HG03095 (cell line): ENCODE measurements around the gene RTN4RL1.

Experiments
- ATAC-seq: cut with Tn5 transposase; IDR thresholded peaks from one replicate; pipeline ENCODE4 v1.9.1; 2021; ENCODE audit warnings: moderate library complexity; ENCODE audit not compliant: unreplicated experiment

Gene RTN4RL1, protein sequence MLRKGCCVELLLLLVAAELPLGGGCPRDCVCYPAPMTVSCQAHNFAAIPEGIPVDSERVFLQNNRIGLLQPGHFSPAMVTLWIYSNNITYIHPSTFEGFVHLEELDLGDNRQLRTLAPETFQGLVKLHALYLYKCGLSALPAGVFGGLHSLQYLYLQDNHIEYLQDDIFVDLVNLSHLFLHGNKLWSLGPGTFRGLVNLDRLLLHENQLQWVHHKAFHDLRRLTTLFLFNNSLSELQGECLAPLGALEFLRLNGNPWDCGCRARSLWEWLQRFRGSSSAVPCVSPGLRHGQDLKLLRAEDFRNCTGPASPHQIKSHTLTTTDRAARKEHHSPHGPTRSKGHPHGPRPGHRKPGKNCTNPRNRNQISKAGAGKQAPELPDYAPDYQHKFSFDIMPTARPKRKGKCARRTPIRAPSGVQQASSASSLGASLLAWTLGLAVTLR

GRCh38 chr17:2025220-2025621, at the start of gene RTN4RL1:
TSS of gene RTN4RL1 (minus strand) at chr17:2025334. CDS start at chr17:2024865, 469 bp downstream.
- ATAC-seq = no peak

GRCh38 chr17:2074919-2075318, 49.8 kb upstream of the RTN4RL1 start:
- ATAC-seq = no peak

- ATAC-seq = no peak
Observed at GRCh38 chr17:2071455-2072281, 46.5 kb upstream of the RTN4RL1 start.

GRCh38 chr17:2071024-2071385, 45.9 kb upstream of the RTN4RL1 start:
- no peak for ATAC-seq

- ATAC-seq = peak; percentile 55
Observed at GRCh38 chr17:2070241-2071023, 45.3 kb upstream of the RTN4RL1 start.

DNA sequence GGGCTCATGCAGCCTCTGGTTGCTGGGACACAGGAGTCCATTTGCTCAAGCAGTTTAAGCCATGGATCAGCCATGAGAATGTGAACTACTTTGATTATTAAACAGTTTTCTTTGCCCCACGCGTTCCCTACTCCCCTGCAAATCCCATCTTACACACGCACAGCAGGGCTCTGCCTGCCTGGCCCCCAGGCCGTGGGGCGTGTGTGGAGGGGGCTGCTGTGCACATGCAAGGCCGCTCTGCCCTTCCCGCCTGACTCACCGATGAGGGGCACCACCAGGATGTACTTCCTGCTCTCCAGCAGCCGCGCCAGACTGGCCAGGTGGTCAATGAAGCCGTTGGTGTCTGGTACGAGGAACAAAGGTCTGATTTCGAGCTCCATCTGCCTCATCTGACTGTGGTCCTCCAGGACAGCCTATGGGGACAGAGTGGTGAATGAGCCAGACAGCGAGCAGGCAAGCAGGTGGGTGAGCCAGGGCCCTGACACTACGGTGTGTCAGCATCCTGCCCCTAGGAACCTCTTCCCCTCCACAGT, 43.5 kb upstream of the RTN4RL1 start:
- no peak for ATAC-seq

DNA sequence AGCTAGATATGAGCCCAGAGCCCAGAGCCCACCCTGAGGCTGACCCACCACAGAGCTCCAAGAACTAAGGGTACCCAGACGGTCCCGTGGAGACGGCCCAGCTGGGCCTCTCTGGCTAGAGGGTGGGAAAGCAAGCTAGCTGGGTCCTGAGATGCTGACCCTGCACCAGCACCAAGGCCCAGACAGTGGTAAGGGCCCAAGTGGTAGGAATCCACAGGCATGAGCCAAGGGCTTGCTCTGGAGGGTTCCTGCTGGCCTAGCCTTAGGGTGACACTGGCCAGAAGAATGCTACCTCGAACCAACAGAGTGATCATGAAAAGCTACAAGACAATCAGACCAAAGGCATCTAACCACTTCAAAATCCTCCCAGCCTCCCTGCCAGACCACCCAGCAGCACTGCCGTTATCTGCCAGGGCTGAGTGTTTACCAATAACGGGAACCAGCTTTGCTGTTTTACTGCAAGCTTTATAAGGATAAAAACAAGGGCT, 42.9 kb upstream of the RTN4RL1 start:
- ATAC-seq = no peak

GRCh38 chr17:2067608-2068024, 42.5 kb upstream of the RTN4RL1 start:
- no peak for ATAC-seq

GRCh38 chr17:2067048-2067561, 42.0 kb upstream of the RTN4RL1 start:
- no peak for ATAC-seq

- ATAC-seq = no peak
Observed at GRCh38 chr17:2065949-2066400, 40.8 kb upstream of the RTN4RL1 start.

DNA sequence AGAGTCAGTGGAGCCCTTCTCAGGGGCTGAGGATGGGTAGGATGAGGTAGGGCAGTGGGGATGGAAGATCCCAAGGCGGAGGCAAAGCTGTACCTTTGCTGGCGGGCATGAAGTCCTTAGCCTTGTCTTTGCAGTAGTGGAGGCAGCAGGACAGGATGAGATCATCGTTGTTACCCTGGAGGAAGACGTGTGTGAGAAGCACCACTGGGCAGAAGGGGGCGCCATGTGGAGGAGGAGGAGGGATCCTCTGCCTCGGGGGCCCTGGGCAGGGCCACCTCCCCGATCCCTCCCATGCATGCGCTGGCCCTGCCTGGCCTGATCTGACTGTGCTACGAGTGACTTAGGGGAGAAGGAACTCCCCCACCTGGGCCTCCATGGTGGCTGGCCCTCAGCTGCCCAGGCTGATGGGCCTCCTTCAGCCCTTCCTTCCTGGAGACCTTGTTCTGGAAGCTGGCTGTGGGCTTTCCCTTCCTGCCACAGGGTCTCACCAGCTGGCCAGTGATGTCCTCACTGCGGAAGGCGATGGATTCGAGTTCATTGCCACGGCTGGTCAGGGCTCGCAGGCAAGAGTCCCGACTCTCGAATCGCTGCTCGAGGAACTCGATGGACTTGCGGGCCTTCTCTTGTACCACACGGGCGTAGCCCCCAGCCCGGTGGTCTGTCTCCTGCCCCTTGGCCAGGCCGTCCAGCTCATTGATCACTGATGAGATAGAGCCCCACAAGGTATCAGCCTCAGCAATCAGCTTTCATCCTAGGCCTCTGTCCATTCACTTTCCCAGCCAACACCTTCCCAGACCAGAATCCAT, 40.0 kb upstream of the RTN4RL1 start:
- ATAC-seq = no peak

DNA sequence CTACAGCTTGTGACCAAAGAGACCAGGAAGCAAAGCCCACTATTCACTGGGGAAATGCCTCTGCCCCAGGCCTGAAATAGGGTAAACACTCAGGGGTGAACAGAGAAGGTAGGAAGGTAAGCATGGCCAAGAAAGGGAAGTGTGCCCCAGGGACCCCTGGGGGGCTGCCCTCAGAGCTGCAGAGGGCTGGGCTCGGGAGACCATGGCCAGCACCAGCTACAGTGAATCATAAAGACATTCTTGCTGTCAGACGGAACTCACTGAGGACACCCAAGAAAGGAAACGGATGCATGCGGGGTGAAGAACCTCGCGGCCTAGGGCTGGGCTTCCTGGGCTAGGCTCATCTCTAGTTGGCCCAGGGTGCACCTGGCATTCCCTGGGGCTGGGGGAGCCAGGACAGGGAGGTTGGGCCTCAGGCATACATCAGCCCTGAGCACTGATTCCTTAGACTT, 39.4 kb upstream of the RTN4RL1 start:
- ATAC-seq = no peak

- no peak for ATAC-seq
Observed at GRCh38 chr17:2064147-2064489, 39.0 kb upstream of the RTN4RL1 start.

GRCh38 chr17:2063261-2064146, 38.4 kb upstream of the RTN4RL1 start:
- no peak for ATAC-seq

DNA sequence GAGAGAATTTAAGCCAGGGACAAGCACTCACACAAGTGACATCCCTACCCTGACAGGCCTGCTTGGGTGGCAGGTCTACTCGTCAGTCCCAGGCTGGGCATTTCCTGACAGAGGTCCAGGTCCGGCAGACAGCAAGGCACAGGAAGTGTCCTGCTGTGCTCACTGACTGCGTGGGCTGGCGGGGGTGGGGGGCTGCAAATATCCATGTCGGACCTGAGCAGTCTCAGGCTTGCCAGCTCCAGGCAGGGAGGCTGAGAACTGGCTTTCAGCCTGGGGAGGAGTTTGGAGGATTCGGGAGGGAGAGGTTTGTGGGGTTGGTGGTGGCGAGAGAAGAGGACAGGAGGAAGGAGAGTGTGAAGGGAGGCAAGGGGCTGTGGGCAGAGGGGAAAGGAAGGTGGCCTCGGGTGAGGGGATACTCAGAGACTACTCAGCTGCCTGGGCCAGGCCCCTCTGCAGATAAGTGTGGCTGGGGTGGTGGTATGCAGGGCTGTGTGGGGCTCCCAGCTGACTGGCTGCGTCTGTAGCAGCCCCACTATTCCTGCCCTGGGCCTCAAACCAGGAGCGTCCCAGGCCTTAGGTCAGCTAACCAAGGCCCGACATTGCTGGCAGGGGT, 37.5 kb upstream of the RTN4RL1 start:
- ATAC-seq = no peak

GRCh38 chr17:2061441-2061958, 36.4 kb upstream of the RTN4RL1 start:
- no peak for ATAC-seq

- no peak for ATAC-seq
Observed at GRCh38 chr17:2060681-2061440, 35.7 kb upstream of the RTN4RL1 start.

DNA sequence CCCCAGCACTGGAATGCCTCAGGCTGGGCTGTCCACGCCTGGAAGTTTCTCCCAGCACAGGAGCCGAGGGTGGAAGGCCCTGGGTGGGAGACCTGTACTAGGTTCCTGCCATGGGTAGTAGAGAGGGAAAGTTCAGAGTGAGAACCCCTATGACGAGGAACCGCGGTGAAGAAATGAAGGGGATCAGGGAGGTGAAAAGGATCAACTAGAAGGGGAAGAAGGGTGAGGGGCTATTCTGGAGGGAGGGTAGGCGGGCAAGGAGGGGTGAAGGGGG, 35.2 kb upstream of the RTN4RL1 start:
- no peak for ATAC-seq
